GM12878 (cell line): Measurements from ENCODE around the gene MTX1.

Source experiments
- CEBPB ChIP-seq, 2 experiments: fragments of 150-350 bp in 1 of 2; IDR thresholded peaks; 2 replicates each; pipeline ENCODE4 v1.6.1; 2012 to 2014; ENCODE audit warnings: low read depth in 2 of 2, low read length in 2 of 2, borderline replicate concordance in 1 of 2, inconsistent platforms in 1 of 2
- EP300 ChIP-seq, 2 experiments: fragments of 150-350 bp in 1 of 2; IDR thresholded peaks; 2 replicates each; pipeline ENCODE4 v1.6.1; 2011 to 2012; ENCODE audit warnings: low read depth in 2 of 2, low read length in 2 of 2, borderline replicate concordance in 1 of 2, improper control_type of control experiment in 1 of 2, inconsistent platforms in 1 of 2; ENCODE audit not compliant: control insufficient read depth in 1 of 2
- GABPA ChIP-seq: IDR thresholded peaks from 2 replicates; pipeline ENCODE4 v1.6.1; 2014; ENCODE audit warnings: antibody characterized with exemption, low read depth, mild to moderate bottlenecking, inconsistent platforms
- NFXL1 ChIP-seq: fragments of 450-650 bp; IDR thresholded peaks from 2 replicates; pipeline ENCODE4 v1.6.1; 2017; ENCODE audit warnings: antibody characterized with exemption, mild to moderate bottlenecking, borderline replicate concordance
- NR2F1 ChIP-seq: fragments of 450-650 bp; conservative IDR thresholded peaks from 2 replicates; pipeline ENCODE4 v1.6.1; 2017; ENCODE audit warnings: mild to moderate bottlenecking
- SMAD1 ChIP-seq: fragments of 450-650 bp; IDR thresholded peaks from 2 replicates; pipeline ENCODE4 v1.6.1; 2018; ENCODE audit warnings: mild to moderate bottlenecking, low read depth; ENCODE audit not compliant: partially characterized antibody
- SREBF2 ChIP-seq: IDR thresholded peaks from 2 replicates; pipeline ENCODE4 v1.6.1; 2012; ENCODE audit warnings: mild to moderate bottlenecking, low read length
- TARDBP ChIP-seq: IDR thresholded peaks from 2 replicates; pipeline ENCODE4 v1.6.1; 2016; ENCODE audit warnings: borderline replicate concordance
- TCF3 ChIP-seq: IDR thresholded peaks from 2 replicates; pipeline ENCODE4 v1.6.1; 2012; ENCODE audit warnings: low read depth, mild to moderate bottlenecking, low read length, borderline replicate concordance; ENCODE audit not compliant: insufficient read depth
- ZNF24 ChIP-seq: fragments of 450-650 bp; IDR thresholded peaks from 2 replicates; pipeline ENCODE4 v1.6.1; 2017; ENCODE audit warnings: antibody characterized with exemption, mild to moderate bottlenecking
- ZNF384 ChIP-seq: IDR thresholded peaks from 2 replicates; pipeline ENCODE4 v1.6.1; 2012; ENCODE audit warnings: low read depth, mild to moderate bottlenecking, low read length, improper control_type of control experiment, borderline replicate concordance
- TF ChIP-seq, protein P1 (sequence below), 3 experiments: IDR thresholded peaks in 2 of 3; conservative IDR thresholded peaks in 1 of 3; 2 replicates each; pipeline ENCODE4 v1.5.1; 2011; ENCODE audit warnings: low read depth in 3 of 3, low read length in 3 of 3, mild to moderate bottlenecking in 3 of 3, control low read depth in 2 of 3, moderate library complexity in 2 of 3, inconsistent platforms in 1 of 3, mixed read lengths in 1 of 3; ENCODE audit not compliant: control insufficient read depth in 2 of 3, insufficient read depth in 1 of 3; ENCODE audit errors: extremely low read depth in 1 of 3
- TF ChIP-seq, protein P2 (sequence below): IDR thresholded peaks from 2 replicates; pipeline ENCODE4 v1.6.1; 2011; ENCODE audit warnings: low read depth, mild to moderate bottlenecking, low read length, moderate library complexity, borderline replicate concordance; ENCODE audit errors: extremely low read depth

DNA sequence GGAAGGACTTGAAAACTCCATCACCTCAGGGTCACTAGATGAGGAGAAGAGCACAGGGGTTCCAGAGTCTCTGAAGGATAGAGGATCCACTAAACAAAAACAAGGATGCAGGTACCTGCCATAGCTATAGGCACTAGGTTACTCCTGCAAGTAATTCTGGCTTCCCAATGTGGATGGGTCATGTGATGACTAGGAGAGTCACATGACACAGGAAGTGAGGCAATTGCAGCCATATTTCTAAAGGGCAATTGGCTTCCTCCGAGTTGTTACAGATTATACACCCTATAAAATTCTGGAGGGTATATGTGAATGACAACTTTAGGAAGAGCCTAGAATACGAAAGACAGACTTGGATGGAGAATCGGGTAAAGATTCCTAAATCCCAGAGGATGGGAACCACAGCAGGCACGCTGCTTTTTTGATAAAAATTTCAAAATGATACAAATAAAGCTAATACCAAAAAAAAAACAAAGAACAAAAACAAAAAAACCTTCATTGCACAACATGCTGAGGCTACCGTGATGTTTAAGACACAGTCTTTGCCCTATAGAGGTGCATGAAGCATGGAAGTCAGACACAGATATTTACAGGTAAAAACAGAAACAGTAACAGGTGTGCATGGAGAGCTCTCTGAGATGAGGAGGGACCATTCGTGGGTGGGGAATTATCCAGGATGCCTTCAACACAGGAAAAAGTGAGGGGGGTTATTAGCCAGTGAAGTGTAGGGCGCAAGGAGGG is 10.5 kb downstream of the MTX1 start:
- TF ChIP-seq, protein P1, sequence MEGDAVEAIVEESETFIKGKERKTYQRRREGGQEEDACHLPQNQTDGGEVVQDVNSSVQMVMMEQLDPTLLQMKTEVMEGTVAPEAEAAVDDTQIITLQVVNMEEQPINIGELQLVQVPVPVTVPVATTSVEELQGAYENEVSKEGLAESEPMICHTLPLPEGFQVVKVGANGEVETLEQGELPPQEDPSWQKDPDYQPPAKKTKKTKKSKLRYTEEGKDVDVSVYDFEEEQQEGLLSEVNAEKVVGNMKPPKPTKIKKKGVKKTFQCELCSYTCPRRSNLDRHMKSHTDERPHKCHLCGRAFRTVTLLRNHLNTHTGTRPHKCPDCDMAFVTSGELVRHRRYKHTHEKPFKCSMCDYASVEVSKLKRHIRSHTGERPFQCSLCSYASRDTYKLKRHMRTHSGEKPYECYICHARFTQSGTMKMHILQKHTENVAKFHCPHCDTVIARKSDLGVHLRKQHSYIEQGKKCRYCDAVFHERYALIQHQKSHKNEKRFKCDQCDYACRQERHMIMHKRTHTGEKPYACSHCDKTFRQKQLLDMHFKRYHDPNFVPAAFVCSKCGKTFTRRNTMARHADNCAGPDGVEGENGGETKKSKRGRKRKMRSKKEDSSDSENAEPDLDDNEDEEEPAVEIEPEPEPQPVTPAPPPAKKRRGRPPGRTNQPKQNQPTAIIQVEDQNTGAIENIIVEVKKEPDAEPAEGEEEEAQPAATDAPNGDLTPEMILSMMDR (IDR thresholded peaks at IDR 0.05 in 2 of 3, conservative IDR thresholded peaks at IDR 0.05 in 1 of 3; ENCODE audit: control insufficient read depth in 2 of 3, extremely low read depth in 1 of 3, insufficient read depth in 1 of 3, low read depth in 3 of 3, low read length in 3 of 3) = no peak
- no peak for TF ChIP-seq CEBPB (IDR thresholded peaks at IDR 0.05; ENCODE audit: borderline replicate concordance in 1 of 2, low read depth in 2 of 2, low read length in 2 of 2)
- no peak for TF ChIP-seq NR2F1
- TF ChIP-seq EP300 (IDR thresholded peaks at IDR 0.05; ENCODE audit: borderline replicate concordance in 1 of 2, control insufficient read depth in 1 of 2, low read depth in 2 of 2, low read length in 2 of 2) = no peak
- TF ChIP-seq ZNF384 = no peak
- TF ChIP-seq ZNF24 = no peak
- TF ChIP-seq TARDBP = 0 out of 2 replicates have a peak, but pooled peaks have one; percentile 41
- no peak for TF ChIP-seq GABPA
- TF ChIP-seq, protein P2, sequence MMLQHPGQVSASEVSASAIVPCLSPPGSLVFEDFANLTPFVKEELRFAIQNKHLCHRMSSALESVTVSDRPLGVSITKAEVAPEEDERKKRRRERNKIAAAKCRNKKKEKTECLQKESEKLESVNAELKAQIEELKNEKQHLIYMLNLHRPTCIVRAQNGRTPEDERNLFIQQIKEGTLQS = peak; percentile 96
- TF ChIP-seq NFXL1 = no peak
- TF ChIP-seq SREBF2 = no peak
- TF ChIP-seq SMAD1 = no peak
- TF ChIP-seq TCF3 = no peak
